Measurements from ENCODE around the gene WWOX. TPM values are rescaled to one million over a fixed set of nuclear protein-coding genes. Genes with fewer than 3 reads are reported as not detected.
"Not testable (repeated sequence)": the region's sequence is repeated elsewhere in the genome, so short reads cannot be mapped to it uniquely, and the experiment has no call there.

Gene WWOX
- total RNA-seq, 2 donors from 2014 or later = 30.0 to 35.4 TPM

GRCh38 chr16:79051313-79051712 is 951.9 kb downstream of the WWOX start:
- no peaks in the 10 kb centered on the region for H3K36me3 ChIP-seq (ENCODE audit: control insufficient read depth, insufficient read depth, low read length)
- WGBS, 2 experiments (ENCODE audit: insufficient coverage in 1 of 2, insufficient read length in 1 of 2) = 80 to 91% methylated on average over 1 to 4 of the region's 4 CpGs
- peaks cover 7% of the 10 kb centered on the region for H3K27me3 Mint-ChIP-seq (ENCODE audit: insufficient read depth)
- peaks cover 6% of the 10 kb centered on the region for H3K9me3 Mint-ChIP-seq
- H3K4me3 ChIP-seq (ENCODE audit: low read length) = no peak overlapping the region
- H3K27me3 ChIP-seq (ENCODE audit: control insufficient read depth, insufficient read depth, low read length, poor library complexity, severe bottlenecking) = no peaks in the 10 kb centered on the region
- H3K27ac Mint-ChIP-seq = no peak overlapping the region
- H3K4me1 Mint-ChIP-seq = peaks cover 30% of the 10 kb centered on the region
- H3K27ac ChIP-seq (ENCODE audit: low read depth, low read length) = no peak overlapping the region
- H3K9ac ChIP-seq (ENCODE audit: extremely low read depth, low read length, poor library complexity, severe bottlenecking) = no peak overlapping the region
- no peak for DNase-seq
- peaks cover 7% of the 10 kb centered on the region for H3K9me3 ChIP-seq (ENCODE audit: control insufficient read depth, low read length)
- no peak for TF ChIP-seq CTCF (conservative IDR thresholded peaks at IDR 0.05)
- no peak overlapping the region for H3K4me3 Mint-ChIP-seq
- H3K4me1 ChIP-seq (ENCODE audit: control insufficient read depth, insufficient read depth, low read length) = no peaks in the 10 kb centered on the region
- H3K36me3 Mint-ChIP-seq (ENCODE audit: low read depth) = no peaks in the 10 kb centered on the region

GRCh38 chr16:79052198-79052597 is 952.7 kb downstream of the WWOX start:
- WGBS, 2 experiments (ENCODE audit: insufficient coverage in 1 of 2, insufficient read length in 1 of 2) = 92 to 100% methylated on average over 2 to 4 of the region's 4 CpGs
- peaks cover 23% of the 10 kb centered on the region for H3K4me1 Mint-ChIP-seq
- not testable (repeated sequence) for H3K9me3 ChIP-seq (ENCODE audit: control insufficient read depth, low read length); H3K4me3 Mint-ChIP-seq; H3K36me3 Mint-ChIP-seq (ENCODE audit: low read depth); H3K4me1 ChIP-seq (ENCODE audit: control insufficient read depth, insufficient read depth, low read length); H3K27ac Mint-ChIP-seq; H3K9me3 Mint-ChIP-seq; H3K4me3 ChIP-seq (ENCODE audit: low read length); H3K27me3 ChIP-seq (ENCODE audit: control insufficient read depth, insufficient read depth, low read length, poor library complexity, severe bottlenecking); H3K36me3 ChIP-seq (ENCODE audit: control insufficient read depth, insufficient read depth, low read length); DNase-seq; H3K27ac ChIP-seq (ENCODE audit: low read depth, low read length); H3K27me3 Mint-ChIP-seq (ENCODE audit: insufficient read depth); H3K9ac ChIP-seq (ENCODE audit: extremely low read depth, low read length, poor library complexity, severe bottlenecking)

GRCh38 chr16:79053577-79053976 is 954.1 kb downstream of the WWOX start:
- no peak overlapping the region for H3K27ac ChIP-seq (ENCODE audit: low read depth, low read length)
- Mint-ChIP-seq H3K36me3 (ENCODE audit: low read depth) (no peaks in the 10 kb centered on the region), H3K27ac (no peak overlapping the region), H3K4me3 (no peak overlapping the region), H3K4me1 (peaks cover 23% of the 10 kb centered on the region), H3K27me3 (ENCODE audit: insufficient read depth) (peaks cover 18% of the 10 kb centered on the region), H3K9me3 (peaks cover 6% of the 10 kb centered on the region)
- no peaks in the 10 kb centered on the region for H3K27me3 ChIP-seq (ENCODE audit: control insufficient read depth, insufficient read depth, low read length, poor library complexity, severe bottlenecking)
- H3K9ac ChIP-seq (ENCODE audit: extremely low read depth, low read length, poor library complexity, severe bottlenecking) = no peak overlapping the region
- no peak for DNase-seq
- H3K4me1 ChIP-seq (ENCODE audit: control insufficient read depth, insufficient read depth, low read length) = no peaks in the 10 kb centered on the region
- no peak for TF ChIP-seq CTCF (conservative IDR thresholded peaks at IDR 0.05)
- no peaks in the 10 kb centered on the region for H3K36me3 ChIP-seq (ENCODE audit: control insufficient read depth, insufficient read depth, low read length)
- H3K4me3 ChIP-seq (ENCODE audit: low read length) = no peak overlapping the region
- WGBS, 2 experiments (ENCODE audit: insufficient coverage in 1 of 2, insufficient read length in 1 of 2) = 86% methylated on average over 3 of the region's 4 CpGs; no CpG with 5 or more reads in 1 of the 2 experiments
- peaks cover 7% of the 10 kb centered on the region for H3K9me3 ChIP-seq (ENCODE audit: control insufficient read depth, low read length)

Measured in endodermal cell (in vitro differentiated cells).